ENCODE results near the gene CCDC194. TPM values are rescaled to one million over a fixed set of nuclear protein-coding genes. Genes with fewer than 3 reads are reported as not detected.
A peak's percentile ranks its signal among the peaks of the same experiment; 100 is the strongest.

The CCDC194 gene
- total and polyA plus RNA-seq, 2 of the 13 experiments (the other 11 are each of a cell fraction or from before 2014, with no cell fraction given) = 0.13 to 0.21 TPM

DNA sequence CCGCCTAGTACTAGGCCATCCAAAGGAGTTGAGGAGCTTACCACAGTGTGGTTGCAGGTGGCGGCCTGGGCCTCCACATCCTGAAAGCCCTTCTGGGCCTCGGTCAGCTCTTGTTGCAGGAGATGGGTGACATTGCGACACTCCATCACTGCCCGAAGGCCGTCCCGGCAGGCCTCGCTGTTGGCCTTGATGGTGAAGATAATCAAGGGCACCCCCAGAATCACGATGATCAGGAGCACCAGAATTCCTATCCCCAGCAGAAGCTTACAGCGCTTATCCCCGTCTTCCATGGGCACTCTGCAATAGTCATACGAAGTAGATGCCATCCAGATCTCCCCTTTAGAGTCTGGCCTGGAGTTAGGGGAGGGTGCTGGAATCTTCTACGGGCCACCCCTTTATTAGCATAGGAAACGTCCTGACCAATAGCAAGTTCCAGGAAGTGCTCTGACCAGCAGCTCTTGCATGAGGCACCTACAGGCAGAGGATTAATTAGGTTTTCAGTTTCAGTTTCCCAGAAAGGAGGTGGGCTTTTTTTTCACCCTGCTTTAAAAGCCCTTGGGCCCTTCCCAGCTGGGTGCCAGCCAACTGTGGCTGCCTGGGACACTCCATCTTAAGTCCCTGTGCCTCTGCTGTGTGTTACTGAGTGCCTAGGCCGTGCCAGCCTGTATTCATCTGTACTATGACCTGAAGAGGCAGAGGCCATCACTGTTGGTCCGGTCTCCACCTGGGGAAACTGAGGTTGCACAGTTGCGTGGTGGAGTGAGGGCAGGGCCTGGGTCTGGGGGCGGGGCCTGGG, 11.5 kb upstream of the CCDC194 start, which contains the start of gene BST2 (continued):
- 0 out of 2 replicates have a peak, but pooled peaks have one; percentile 38 for TF ChIP-seq THAP9 (CRISPR knock-in tag; IDR thresholded peaks at IDR 0.05; ENCODE audit: borderline replicate concordance)
- no peak for TF ChIP-seq ZNF3 (CRISPR knock-in tag; IDR thresholded peaks at IDR 0.05)
- TF ChIP-seq RBM22 (optimal IDR thresholded peaks at IDR 0.05; ENCODE audit: low read length) = no peak
- TF ChIP-seq ZFAT (CRISPR knock-in tag; conservative IDR thresholded peaks at IDR 0.05) = no peak
- TF ChIP-seq ZBTB42 (CRISPR knock-in tag; IDR thresholded peaks at IDR 0.05) = no peak
- TF ChIP-seq ATRX (CRISPR knock-in tag; IDR thresholded peaks at IDR 0.05; ENCODE audit: borderline replicate concordance) = no peak
- TF ChIP-seq ZNF264 (CRISPR knock-in tag; IDR thresholded peaks at IDR 0.05) = no peak
- no peak for TF ChIP-seq ZNF432 (CRISPR knock-in tag; IDR thresholded peaks at IDR 0.05; ENCODE audit: borderline replicate concordance)
- TF ChIP-seq, protein P1, sequence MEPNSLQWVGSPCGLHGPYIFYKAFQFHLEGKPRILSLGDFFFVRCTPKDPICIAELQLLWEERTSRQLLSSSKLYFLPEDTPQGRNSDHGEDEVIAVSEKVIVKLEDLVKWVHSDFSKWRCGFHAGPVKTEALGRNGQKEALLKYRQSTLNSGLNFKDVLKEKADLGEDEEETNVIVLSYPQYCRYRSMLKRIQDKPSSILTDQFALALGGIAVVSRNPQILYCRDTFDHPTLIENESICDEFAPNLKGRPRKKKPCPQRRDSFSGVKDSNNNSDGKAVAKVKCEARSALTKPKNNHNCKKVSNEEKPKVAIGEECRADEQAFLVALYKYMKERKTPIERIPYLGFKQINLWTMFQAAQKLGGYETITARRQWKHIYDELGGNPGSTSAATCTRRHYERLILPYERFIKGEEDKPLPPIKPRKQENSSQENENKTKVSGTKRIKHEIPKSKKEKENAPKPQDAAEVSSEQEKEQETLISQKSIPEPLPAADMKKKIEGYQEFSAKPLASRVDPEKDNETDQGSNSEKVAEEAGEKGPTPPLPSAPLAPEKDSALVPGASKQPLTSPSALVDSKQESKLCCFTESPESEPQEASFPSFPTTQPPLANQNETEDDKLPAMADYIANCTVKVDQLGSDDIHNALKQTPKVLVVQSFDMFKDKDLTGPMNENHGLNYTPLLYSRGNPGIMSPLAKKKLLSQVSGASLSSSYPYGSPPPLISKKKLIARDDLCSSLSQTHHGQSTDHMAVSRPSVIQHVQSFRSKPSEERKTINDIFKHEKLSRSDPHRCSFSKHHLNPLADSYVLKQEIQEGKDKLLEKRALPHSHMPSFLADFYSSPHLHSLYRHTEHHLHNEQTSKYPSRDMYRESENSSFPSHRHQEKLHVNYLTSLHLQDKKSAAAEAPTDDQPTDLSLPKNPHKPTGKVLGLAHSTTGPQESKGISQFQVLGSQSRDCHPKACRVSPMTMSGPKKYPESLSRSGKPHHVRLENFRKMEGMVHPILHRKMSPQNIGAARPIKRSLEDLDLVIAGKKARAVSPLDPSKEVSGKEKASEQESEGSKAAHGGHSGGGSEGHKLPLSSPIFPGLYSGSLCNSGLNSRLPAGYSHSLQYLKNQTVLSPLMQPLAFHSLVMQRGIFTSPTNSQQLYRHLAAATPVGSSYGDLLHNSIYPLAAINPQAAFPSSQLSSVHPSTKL (CRISPR knock-in tag; IDR thresholded peaks at IDR 0.05) = peak; percentile 25; the same call in 1 of the 2 replicates
- TF ChIP-seq MATR3 (CRISPR knock-in tag; IDR thresholded peaks at IDR 0.05) = no peak
- TF ChIP-seq, protein P2, sequence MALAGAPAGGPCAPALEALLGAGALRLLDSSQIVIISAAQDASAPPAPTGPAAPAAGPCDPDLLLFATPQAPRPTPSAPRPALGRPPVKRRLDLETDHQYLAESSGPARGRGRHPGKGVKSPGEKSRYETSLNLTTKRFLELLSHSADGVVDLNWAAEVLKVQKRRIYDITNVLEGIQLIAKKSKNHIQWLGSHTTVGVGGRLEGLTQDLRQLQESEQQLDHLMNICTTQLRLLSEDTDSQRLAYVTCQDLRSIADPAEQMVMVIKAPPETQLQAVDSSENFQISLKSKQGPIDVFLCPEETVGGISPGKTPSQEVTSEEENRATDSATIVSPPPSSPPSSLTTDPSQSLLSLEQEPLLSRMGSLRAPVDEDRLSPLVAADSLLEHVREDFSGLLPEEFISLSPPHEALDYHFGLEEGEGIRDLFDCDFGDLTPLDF (CRISPR knock-in tag; IDR thresholded peaks at IDR 0.05) = no peak
- peak; percentile 84; the same call in 1 of the 2 replicates for TF ChIP-seq SPEN (CRISPR knock-in tag; IDR thresholded peaks at IDR 0.05; ENCODE audit: low read depth)
- TF ChIP-seq ELF4 (CRISPR knock-in tag; IDR thresholded peaks at IDR 0.05; ENCODE audit: borderline replicate concordance) = peak; percentile 92
- no peak for TF ChIP-seq PLRG1 (conservative IDR thresholded peaks at IDR 0.05)
- TF ChIP-seq ZKSCAN1 (IDR thresholded peaks at IDR 0.05; ENCODE audit: low read length) = no peak
- TF ChIP-seq CHD2 (IDR thresholded peaks at IDR 0.05; ENCODE audit: low read depth, low read length) = no peak
- no peak for TF ChIP-seq TARDBP (CRISPR knock-in tag; IDR thresholded peaks at IDR 0.05)
- TF ChIP-seq RARG (CRISPR knock-in tag; IDR thresholded peaks at IDR 0.05; ENCODE audit: low read depth) = no peak
- no peak; the same call in 1 of the 2 replicates for TF ChIP-seq TGIF2 (CRISPR knock-in tag; IDR thresholded peaks at IDR 0.05)
- peak; percentile 63 for TF ChIP-seq YY1 (IDR thresholded peaks at IDR 0.05; ENCODE audit: insufficient read depth, insufficient replicate concordance, low read depth, low read length)
- no peak for TF ChIP-seq ZNF326 (CRISPR knock-in tag; IDR thresholded peaks at IDR 0.05; ENCODE audit: borderline replicate concordance)
- TF ChIP-seq SIN3A (IDR thresholded peaks at IDR 0.05; ENCODE audit: borderline replicate concordance, low read depth, low read length) = 0 out of 2 replicates have a peak, but pooled peaks have one; percentile 16
